Liver (tissue), 9 donors: ENCODE data around the gene CTSA. TPM values are rescaled to one million over a fixed set of nuclear protein-coding genes. Genes with fewer than 3 reads are reported as not detected.

ENCODE experiments used
- DNase-seq: peaks from one replicate; pipeline ENCODE4 v3.0.0-alpha.2; 2017; ENCODE audit warnings: low spot score
- H3K27ac ChIP-seq, 2 donors: one replicate each; pipeline ENCODE4 v1.7.0; 2013; ENCODE audit warnings: inconsistent platforms in 2 of 2, low read length in 2 of 2, control low read depth in 1 of 2, low read depth in 1 of 2, mild to moderate bottlenecking in 1 of 2
- H3K27me3 ChIP-seq, 4 donors: one replicate each; pipeline versions ENCODE4 v1.6.1 to v1.7.0; 2013; ENCODE audit warnings: low read length in 3 of 4, inconsistent platforms in 1 of 4, mild to moderate bottlenecking in 1 of 4, moderate library complexity in 1 of 4; ENCODE audit not compliant: control insufficient read depth in 4 of 4, insufficient read depth in 4 of 4
- H3K36me3 ChIP-seq, 4 donors: one replicate each; pipeline versions ENCODE4 v1.6.1 to v1.7.0; 2013; ENCODE audit warnings: low read length in 3 of 4, mild to moderate bottlenecking in 3 of 4, low read depth in 1 of 4, moderate library complexity in 1 of 4; ENCODE audit not compliant: control insufficient read depth in 4 of 4, insufficient read depth in 3 of 4
- H3K4me1 ChIP-seq, 4 donors: one replicate each; pipeline versions ENCODE4 v1.6.1 to v1.7.0; 2013; ENCODE audit warnings: low read length in 3 of 4, mild to moderate bottlenecking in 3 of 4, moderate library complexity in 1 of 4; ENCODE audit not compliant: control insufficient read depth in 4 of 4, insufficient read depth in 4 of 4
- H3K4me3 ChIP-seq, 3 donors: one replicate each; pipeline versions ENCODE4 v1.6.1 to v1.7.0; 2013; ENCODE audit warnings: low read length in 3 of 3, control low read depth in 1 of 3, low read depth in 1 of 3, mild to moderate bottlenecking in 1 of 3
- H3K9ac ChIP-seq, 2 donors: one replicate each; pipeline ENCODE4 v1.7.0; 2013; ENCODE audit warnings: low read length in 2 of 2, mild to moderate bottlenecking in 2 of 2, moderate library complexity in 2 of 2, control low read depth in 1 of 2, low read depth in 1 of 2
- H3K9me3 ChIP-seq, 4 donors: one replicate each; pipeline versions ENCODE4 v1.6.1 to v1.7.0; 2013; ENCODE audit warnings: low read length in 3 of 4; ENCODE audit not compliant: control insufficient read depth in 4 of 4
- EGR1 ChIP-seq, 2 donors: IDR thresholded peaks; 2 replicates each; pipeline ENCODE4 v1.6.1; 2016 to 2018; ENCODE audit warnings: antibody characterized with exemption in 2 of 2, low read depth in 2 of 2
- FOXA1 ChIP-seq: IDR thresholded peaks from 2 replicates; pipeline ENCODE4 v1.6.1; 2016; ENCODE audit warnings: antibody characterized with exemption
- FOXA2 ChIP-seq: IDR thresholded peaks from 2 replicates; pipeline ENCODE4 v1.6.1; 2016; ENCODE audit warnings: antibody characterized with exemption
- GABPA ChIP-seq, 2 donors: IDR thresholded peaks in 1 of 2; conservative IDR thresholded peaks in 1 of 2; 2 replicates each; pipeline ENCODE4 v1.6.1; 2016; ENCODE audit warnings: antibody characterized with exemption in 2 of 2, mild to moderate bottlenecking in 1 of 2, moderate library complexity in 1 of 2
- HNF4A ChIP-seq, 2 donors: conservative IDR thresholded peaks; 2 replicates each; pipeline ENCODE4 v1.6.1; 2016; ENCODE audit warnings: antibody characterized with exemption in 2 of 2, mild to moderate bottlenecking in 2 of 2
- HNF4G ChIP-seq: IDR thresholded peaks from 2 replicates; pipeline ENCODE4 v1.6.1; 2016; ENCODE audit warnings: antibody characterized with exemption
- NR2F2 ChIP-seq: IDR thresholded peaks from 2 replicates; pipeline ENCODE4 v1.6.1; 2016; ENCODE audit warnings: antibody characterized with exemption
- RAD21 ChIP-seq, 2 donors: IDR thresholded peaks; 2 replicates each; pipeline ENCODE4 v1.6.1; 2016; ENCODE audit warnings: antibody characterized with exemption in 2 of 2, mild to moderate bottlenecking in 2 of 2
- RXRA ChIP-seq, 2 donors: IDR thresholded peaks; 2 replicates each; pipeline ENCODE4 v1.6.1; 2017 to 2018; ENCODE audit warnings: antibody characterized with exemption in 2 of 2, mild to moderate bottlenecking in 1 of 2
- SP1 ChIP-seq: IDR thresholded peaks from 2 replicates; pipeline ENCODE4 v1.6.1; 2018; ENCODE audit warnings: antibody characterized with exemption, mild to moderate bottlenecking
- TAF1 ChIP-seq: conservative IDR thresholded peaks from 2 replicates; pipeline ENCODE4 v1.6.1; 2016; ENCODE audit warnings: antibody characterized with exemption, mild to moderate bottlenecking
- YY1 ChIP-seq: IDR thresholded peaks from 2 replicates; pipeline ENCODE4 v1.6.1; 2016; ENCODE audit warnings: antibody characterized with exemption, mild to moderate bottlenecking
- WGBS: extraction: QIAGEN DNeasy Blood & Tissue Kit; methylation state at CpG from one replicate; pipeline ENCODE4 v1.1.7; 2013; 5-methylcytosine and 5-hydroxymethylcytosine counted together
- polyA plus RNA-seq, 2 donors: library from polyadenylated mRNA; stranded (reverse) in 1 of 2; unstranded in 1 of 2; fragments of 200-250 nt in 1 of 2; fragments of >200 nt in 1 of 2; fragmentation: Nextera tagmentation in 1 of 2; extraction: Ambion mirVana in 1 of 2; gene quantifications; one replicate each; pipeline versions ENCODE4 v1.2.1 to v1.2.3, GENCODE V29; 2013 to 2015
- total RNA-seq, 2 donors: library from RNA; depleted of rRNA; stranded (reverse); fragments of >200 nt; gene quantifications; one replicate each; pipeline ENCODE4 v1.2.3, GENCODE V29; 2014
- TF ChIP-seq, protein P1 (sequence below): IDR thresholded peaks from 2 replicates; pipeline ENCODE4 v1.6.1; 2016; ENCODE audit warnings: antibody characterized with exemption, mild to moderate bottlenecking
- TF ChIP-seq, protein P2 (sequence below): IDR thresholded peaks from 2 replicates; pipeline ENCODE4 v1.6.1; 2016; ENCODE audit warnings: antibody characterized with exemption
- TF ChIP-seq, protein P3 (sequence below): IDR thresholded peaks from 2 replicates; pipeline ENCODE4 v1.6.1; 2016; ENCODE audit warnings: antibody characterized with exemption
- TF ChIP-seq, protein P4 (sequence below): fragments of 150-350 bp; IDR thresholded peaks from 2 replicates; pipeline ENCODE4 v1.5.1; 2017; ENCODE audit warnings: improper control_type of control experiment, low read depth, low read length; ENCODE audit not compliant: missing input control
- donor health status: healthy.
- donor health status: healthy.
- donor health status: healthy.
- donor health status: healthy.
- donor health status: healthy.

Gene CTSA
- total and polyA plus RNA-seq, 4 donors: 45.6 to 151 (median 76.4) TPM

- no peak overlapping the region for H3K9ac ChIP-seq
- no peaks in the 10 kb centered on the region for H3K9me3 ChIP-seq
- TF ChIP-seq FOXA1: no peak
- TF ChIP-seq HNF4G: no peak
- TF ChIP-seq, protein P1, sequence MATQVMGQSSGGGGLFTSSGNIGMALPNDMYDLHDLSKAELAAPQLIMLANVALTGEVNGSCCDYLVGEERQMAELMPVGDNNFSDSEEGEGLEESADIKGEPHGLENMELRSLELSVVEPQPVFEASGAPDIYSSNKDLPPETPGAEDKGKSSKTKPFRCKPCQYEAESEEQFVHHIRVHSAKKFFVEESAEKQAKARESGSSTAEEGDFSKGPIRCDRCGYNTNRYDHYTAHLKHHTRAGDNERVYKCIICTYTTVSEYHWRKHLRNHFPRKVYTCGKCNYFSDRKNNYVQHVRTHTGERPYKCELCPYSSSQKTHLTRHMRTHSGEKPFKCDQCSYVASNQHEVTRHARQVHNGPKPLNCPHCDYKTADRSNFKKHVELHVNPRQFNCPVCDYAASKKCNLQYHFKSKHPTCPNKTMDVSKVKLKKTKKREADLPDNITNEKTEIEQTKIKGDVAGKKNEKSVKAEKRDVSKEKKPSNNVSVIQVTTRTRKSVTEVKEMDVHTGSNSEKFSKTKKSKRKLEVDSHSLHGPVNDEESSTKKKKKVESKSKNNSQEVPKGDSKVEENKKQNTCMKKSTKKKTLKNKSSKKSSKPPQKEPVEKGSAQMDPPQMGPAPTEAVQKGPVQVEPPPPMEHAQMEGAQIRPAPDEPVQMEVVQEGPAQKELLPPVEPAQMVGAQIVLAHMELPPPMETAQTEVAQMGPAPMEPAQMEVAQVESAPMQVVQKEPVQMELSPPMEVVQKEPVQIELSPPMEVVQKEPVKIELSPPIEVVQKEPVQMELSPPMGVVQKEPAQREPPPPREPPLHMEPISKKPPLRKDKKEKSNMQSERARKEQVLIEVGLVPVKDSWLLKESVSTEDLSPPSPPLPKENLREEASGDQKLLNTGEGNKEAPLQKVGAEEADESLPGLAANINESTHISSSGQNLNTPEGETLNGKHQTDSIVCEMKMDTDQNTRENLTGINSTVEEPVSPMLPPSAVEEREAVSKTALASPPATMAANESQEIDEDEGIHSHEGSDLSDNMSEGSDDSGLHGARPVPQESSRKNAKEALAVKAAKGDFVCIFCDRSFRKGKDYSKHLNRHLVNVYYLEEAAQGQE: no peak
- no peak for TF ChIP-seq NR2F2
- TF ChIP-seq RXRA (IDR thresholded peaks at IDR 0.05): no peak
- no peak for TF ChIP-seq GABPA (IDR thresholded peaks at IDR 0.05 in 1 of 2, conservative IDR thresholded peaks at IDR 0.05 in 1 of 2)
- TF ChIP-seq TAF1: no peak
- TF ChIP-seq RAD21 (IDR thresholded peaks at IDR 0.05): no peak
- TF ChIP-seq SP1: no peak
- TF ChIP-seq, protein P2, sequence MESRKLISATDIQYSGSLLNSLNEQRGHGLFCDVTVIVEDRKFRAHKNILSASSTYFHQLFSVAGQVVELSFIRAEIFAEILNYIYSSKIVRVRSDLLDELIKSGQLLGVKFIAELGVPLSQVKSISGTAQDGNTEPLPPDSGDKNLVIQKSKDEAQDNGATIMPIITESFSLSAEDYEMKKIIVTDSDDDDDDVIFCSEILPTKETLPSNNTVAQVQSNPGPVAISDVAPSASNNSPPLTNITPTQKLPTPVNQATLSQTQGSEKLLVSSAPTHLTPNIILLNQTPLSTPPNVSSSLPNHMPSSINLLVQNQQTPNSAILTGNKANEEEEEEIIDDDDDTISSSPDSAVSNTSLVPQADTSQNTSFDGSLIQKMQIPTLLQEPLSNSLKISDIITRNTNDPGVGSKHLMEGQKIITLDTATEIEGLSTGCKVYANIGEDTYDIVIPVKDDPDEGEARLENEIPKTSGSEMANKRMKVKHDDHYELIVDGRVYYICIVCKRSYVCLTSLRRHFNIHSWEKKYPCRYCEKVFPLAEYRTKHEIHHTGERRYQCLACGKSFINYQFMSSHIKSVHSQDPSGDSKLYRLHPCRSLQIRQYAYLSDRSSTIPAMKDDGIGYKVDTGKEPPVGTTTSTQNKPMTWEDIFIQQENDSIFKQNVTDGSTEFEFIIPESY: no peak
- TF ChIP-seq FOXA2: no peak
- WGBS: 85% methylated on average over 16 of the region's 16 CpGs
- no peaks in the 10 kb centered on the region for H3K4me1 ChIP-seq
- H3K27me3 ChIP-seq: no peaks in the 10 kb centered on the region
- DNase-seq: no peak
- H3K4me3 ChIP-seq: no peak overlapping the region
- H3K36me3 ChIP-seq: no peaks in the 10 kb centered on the region
- H3K27ac ChIP-seq: no peak overlapping the region
These were observed 13.7 kb downstream of the CTSA start for GRCh38 chr20:45904583-45905504.

DNA sequence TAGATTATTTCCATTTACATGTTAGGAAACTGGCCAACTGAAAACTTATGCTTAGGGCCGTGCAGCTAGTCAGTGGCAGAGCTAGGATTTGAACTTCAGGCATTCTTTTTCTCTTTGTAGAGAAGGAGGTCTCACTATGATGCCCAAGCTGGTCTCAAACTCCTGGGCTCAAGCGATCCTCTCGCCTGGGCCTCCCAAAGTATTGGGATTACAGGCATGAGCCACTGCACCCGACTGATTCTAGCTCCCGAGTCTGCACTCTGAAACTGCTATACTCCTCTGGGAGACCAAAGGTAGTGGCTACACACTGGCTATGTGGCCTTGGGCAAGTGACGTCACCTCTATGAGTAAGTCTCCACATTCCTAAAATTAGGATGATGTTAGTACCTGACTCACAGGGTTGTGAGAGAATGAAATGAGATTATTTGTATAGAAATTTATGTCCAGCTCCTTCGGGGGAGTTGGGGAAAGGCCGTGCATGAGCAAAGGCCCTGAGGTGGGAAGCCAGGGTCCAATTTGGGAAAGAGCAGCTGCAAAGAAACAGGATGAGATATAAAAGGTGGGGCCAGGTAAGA lies 14.5 kb downstream of the CTSA start:
- Histone ChIP-seq H3K27ac (no peak overlapping the region), H3K9ac (no peak overlapping the region), H3K36me3 (no peaks in the 10 kb centered on the region), H3K9me3 (no peaks in the 10 kb centered on the region), H3K27me3 (no peaks in the 10 kb centered on the region), H3K4me3 (no peak overlapping the region), H3K4me1 (no peaks in the 10 kb centered on the region)
- 92% methylated on average over 8 of the region's 8 CpGs for whole genome bisulfite sequencing
- TF ChIP-seq, protein P3, sequence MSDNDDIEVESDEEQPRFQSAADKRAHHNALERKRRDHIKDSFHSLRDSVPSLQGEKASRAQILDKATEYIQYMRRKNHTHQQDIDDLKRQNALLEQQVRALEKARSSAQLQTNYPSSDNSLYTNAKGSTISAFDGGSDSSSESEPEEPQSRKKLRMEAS: no peak
- TF ChIP-seq YY1 (no peak), HNF4A (conservative IDR thresholded peaks at IDR 0.05) (no peak), EGR1 (IDR thresholded peaks at IDR 0.05; ENCODE audit: low read depth in 2 of 2) (no peak)
- TF ChIP-seq, protein P4, sequence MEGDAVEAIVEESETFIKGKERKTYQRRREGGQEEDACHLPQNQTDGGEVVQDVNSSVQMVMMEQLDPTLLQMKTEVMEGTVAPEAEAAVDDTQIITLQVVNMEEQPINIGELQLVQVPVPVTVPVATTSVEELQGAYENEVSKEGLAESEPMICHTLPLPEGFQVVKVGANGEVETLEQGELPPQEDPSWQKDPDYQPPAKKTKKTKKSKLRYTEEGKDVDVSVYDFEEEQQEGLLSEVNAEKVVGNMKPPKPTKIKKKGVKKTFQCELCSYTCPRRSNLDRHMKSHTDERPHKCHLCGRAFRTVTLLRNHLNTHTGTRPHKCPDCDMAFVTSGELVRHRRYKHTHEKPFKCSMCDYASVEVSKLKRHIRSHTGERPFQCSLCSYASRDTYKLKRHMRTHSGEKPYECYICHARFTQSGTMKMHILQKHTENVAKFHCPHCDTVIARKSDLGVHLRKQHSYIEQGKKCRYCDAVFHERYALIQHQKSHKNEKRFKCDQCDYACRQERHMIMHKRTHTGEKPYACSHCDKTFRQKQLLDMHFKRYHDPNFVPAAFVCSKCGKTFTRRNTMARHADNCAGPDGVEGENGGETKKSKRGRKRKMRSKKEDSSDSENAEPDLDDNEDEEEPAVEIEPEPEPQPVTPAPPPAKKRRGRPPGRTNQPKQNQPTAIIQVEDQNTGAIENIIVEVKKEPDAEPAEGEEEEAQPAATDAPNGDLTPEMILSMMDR: no peak
- no peak for DNase-seq
